K562 (cell line): ENCODE data around the gene ZC3H12C. TPM values are rescaled to one million over a fixed set of nuclear protein-coding genes. Genes with fewer than 3 reads are reported as not detected.

Experiments used
- BACH1 ChIP-seq: fragments of 200-800 bp; sonication (Bioruptor generic); IDR thresholded peaks from 2 replicates; pipeline ENCODE4 v1.6.1; 2016; ENCODE audit warnings: missing genetic modification characterization, missing compliant biosample characterization
- HNRNPL ChIP-seq: fragments of 200-400 bp; formaldehyde crosslinking; IDR thresholded peaks from 2 replicates; pipeline ENCODE4 v1.6.1; 2017; ENCODE audit warnings: low read depth, mild to moderate bottlenecking, low read length
- ILF3 ChIP-seq: fragments of 450-650 bp; IDR thresholded peaks from 2 replicates; pipeline ENCODE4 v1.6.1; 2018; ENCODE audit warnings: antibody characterized with exemption, mild to moderate bottlenecking, moderate library complexity, borderline replicate concordance
- RB1 ChIP-seq: fragments of 450-650 bp; IDR thresholded peaks from 2 replicates; pipeline ENCODE4 v1.6.1; 2017; ENCODE audit warnings: low read depth, mild to moderate bottlenecking
- SMARCA5 ChIP-seq: fragments of 450-650 bp; IDR thresholded peaks from 2 replicates; pipeline ENCODE4 v1.6.1; 2016
- ZEB2 ChIP-seq: fragments of 450-650 bp; IDR thresholded peaks from 2 replicates; pipeline ENCODE4 v1.6.1; 2016
- ZNF121 ChIP-seq: sonication (generic); formaldehyde crosslinking; conservative IDR thresholded peaks from 2 replicates; pipeline ENCODE4 v1.8.0; 2022; ENCODE audit warnings: missing genetic modification reagents
- polyA plus RNA-seq, 8 experiments: library from polyadenylated mRNA; depleted of rRNA in 4 of 8; stranded (reverse) in 5 of 8; unstranded in 3 of 8; fragments of >200 nt; fragmentation: Nextera tagmentation in 2 of 8; fragmentation: Illumina TruSeq in 1 of 8; extraction: Ambion mirVana in 2 of 8; extraction: Trizol in 1 of 8; gene quantifications; 2 replicates each; pipeline versions ENCODE4 v1.2.1 to v1.2.3, GENCODE V29; 2011 to 2014; ENCODE audit warnings: inconsistent platforms in 1 of 8, missing spikeins in 1 of 8
- total RNA-seq, 7 experiments: library from RNA; depleted of rRNA in 6 of 7; stranded (reverse); fragments of >200 nt in 6 of 7; fragmentation: Illumina TruSeq in 2 of 7; extraction: Trizol in 2 of 7; gene quantifications; 2 replicates each; pipeline versions ENCODE4 v1.2.1 to v1.2.3, GENCODE V29; 2011 to 2021; ENCODE audit warnings: low replicate concordance in 1 of 7
- TF ChIP-seq, protein P1 (sequence below): fragments of 200-800 bp; sonication (Bioruptor generic); IDR thresholded peaks from 2 replicates; pipeline ENCODE4 v1.6.1; 2016; ENCODE audit warnings: missing genetic modification characterization, missing compliant biosample characterization
- TF ChIP-seq, protein P2 (sequence below): fragments of 450-650 bp; IDR thresholded peaks from 2 replicates; pipeline ENCODE4 v1.6.1; 2017; ENCODE audit warnings: antibody characterized with exemption
- TF ChIP-seq, protein P3 (sequence below), 2 experiments: IDR thresholded peaks in 1 of 2; conservative IDR thresholded peaks in 1 of 2; 2 replicates each; pipeline ENCODE4 v1.6.1; 2016; ENCODE audit warnings: low read depth in 2 of 2, mild to moderate bottlenecking in 1 of 2, missing compliant biosample characterization in 1 of 2, missing genetic modification characterization in 1 of 2, moderate library complexity in 1 of 2
- TF ChIP-seq, protein P4 (sequence below): fragments of 450-650 bp; IDR thresholded peaks from 2 replicates; pipeline ENCODE4 v1.6.1; 2016; ENCODE audit warnings: mild to moderate bottlenecking

Gene ZC3H12C
- total and polyA plus RNA-seq, 9 of the 15 experiments (the other 6 are each of a cell fraction or from before 2014, with no cell fraction given): 0.56 to 5.9 (median 3.3) TPM

DNA sequence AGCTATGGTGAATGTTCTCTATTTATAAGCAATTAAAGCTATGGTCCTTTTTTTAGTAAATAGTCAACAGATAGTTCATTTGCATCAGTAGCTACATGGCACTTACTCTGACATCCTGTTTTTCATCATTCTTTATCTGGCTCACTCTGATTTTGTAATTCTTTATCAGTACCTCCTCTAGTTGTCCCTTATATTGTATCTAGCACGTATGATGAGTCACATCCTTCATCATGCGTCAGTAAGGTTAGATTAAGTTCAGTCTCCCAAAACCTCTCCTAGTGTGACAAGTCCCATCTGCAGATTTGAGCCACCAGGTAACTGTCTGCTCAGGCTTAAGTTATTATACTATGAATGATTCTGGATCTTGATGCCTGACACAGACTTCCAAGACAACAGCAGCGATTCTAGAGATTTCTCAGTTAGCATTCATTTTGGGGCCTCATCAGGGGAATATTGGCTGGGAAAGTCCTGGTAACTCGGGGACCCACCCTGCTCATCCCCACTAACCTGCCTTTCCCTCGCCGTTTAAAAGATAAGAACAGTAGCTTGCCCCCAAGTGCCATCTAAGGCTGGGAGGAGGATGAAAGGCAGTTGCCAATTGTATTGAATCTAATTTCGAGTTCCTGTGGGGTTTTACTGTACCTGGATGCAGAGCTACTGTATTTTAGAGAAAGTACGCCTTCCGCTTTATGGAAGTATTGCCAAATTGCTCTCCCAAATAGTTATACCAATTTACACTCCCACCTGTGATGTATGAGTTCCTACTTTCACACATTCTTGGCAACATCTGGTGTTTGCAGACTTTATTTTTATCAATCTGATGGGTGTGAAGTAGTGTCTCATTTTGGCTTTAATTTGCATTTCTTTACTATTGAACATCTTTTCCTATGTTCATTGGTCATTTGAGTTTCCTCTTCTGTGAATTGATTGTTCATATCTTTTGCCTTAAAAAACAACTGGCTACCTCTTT, 55.9 kb downstream of the ZC3H12C start (continued):
- TF ChIP-seq, protein P1, sequence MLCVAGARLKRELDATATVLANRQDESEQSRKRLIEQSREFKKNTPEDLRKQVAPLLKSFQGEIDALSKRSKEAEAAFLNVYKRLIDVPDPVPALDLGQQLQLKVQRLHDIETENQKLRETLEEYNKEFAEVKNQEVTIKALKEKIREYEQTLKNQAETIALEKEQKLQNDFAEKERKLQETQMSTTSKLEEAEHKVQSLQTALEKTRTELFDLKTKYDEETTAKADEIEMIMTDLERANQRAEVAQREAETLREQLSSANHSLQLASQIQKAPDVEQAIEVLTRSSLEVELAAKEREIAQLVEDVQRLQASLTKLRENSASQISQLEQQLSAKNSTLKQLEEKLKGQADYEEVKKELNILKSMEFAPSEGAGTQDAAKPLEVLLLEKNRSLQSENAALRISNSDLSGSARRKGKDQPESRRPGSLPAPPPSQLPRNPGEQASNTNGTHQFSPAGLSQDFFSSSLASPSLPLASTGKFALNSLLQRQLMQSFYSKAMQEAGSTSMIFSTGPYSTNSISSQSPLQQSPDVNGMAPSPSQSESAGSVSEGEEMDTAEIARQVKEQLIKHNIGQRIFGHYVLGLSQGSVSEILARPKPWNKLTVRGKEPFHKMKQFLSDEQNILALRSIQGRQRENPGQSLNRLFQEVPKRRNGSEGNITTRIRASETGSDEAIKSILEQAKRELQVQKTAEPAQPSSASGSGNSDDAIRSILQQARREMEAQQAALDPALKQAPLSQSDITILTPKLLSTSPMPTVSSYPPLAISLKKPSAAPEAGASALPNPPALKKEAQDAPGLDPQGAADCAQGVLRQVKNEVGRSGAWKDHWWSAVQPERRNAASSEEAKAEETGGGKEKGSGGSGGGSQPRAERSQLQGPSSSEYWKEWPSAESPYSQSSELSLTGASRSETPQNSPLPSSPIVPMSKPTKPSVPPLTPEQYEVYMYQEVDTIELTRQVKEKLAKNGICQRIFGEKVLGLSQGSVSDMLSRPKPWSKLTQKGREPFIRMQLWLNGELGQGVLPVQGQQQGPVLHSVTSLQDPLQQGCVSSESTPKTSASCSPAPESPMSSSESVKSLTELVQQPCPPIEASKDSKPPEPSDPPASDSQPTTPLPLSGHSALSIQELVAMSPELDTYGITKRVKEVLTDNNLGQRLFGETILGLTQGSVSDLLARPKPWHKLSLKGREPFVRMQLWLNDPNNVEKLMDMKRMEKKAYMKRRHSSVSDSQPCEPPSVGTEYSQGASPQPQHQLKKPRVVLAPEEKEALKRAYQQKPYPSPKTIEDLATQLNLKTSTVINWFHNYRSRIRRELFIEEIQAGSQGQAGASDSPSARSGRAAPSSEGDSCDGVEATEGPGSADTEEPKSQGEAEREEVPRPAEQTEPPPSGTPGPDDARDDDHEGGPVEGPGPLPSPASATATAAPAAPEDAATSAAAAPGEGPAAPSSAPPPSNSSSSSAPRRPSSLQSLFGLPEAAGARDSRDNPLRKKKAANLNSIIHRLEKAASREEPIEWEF (CRISPR knock-in tag): no peak
- TF ChIP-seq ILF3 (no peak), SMARCA5 (no peak), ZEB2 (peak; percentile 64; the same call in 1 of the 2 replicates), RB1 (no peak), BACH1 (tag) (0 out of 2 replicates have a peak, but pooled peaks have one; percentile 30), ZNF121 (CRISPR knock-in tag) (no peak), HNRNPL (no peak)
- TF ChIP-seq, protein P2, sequence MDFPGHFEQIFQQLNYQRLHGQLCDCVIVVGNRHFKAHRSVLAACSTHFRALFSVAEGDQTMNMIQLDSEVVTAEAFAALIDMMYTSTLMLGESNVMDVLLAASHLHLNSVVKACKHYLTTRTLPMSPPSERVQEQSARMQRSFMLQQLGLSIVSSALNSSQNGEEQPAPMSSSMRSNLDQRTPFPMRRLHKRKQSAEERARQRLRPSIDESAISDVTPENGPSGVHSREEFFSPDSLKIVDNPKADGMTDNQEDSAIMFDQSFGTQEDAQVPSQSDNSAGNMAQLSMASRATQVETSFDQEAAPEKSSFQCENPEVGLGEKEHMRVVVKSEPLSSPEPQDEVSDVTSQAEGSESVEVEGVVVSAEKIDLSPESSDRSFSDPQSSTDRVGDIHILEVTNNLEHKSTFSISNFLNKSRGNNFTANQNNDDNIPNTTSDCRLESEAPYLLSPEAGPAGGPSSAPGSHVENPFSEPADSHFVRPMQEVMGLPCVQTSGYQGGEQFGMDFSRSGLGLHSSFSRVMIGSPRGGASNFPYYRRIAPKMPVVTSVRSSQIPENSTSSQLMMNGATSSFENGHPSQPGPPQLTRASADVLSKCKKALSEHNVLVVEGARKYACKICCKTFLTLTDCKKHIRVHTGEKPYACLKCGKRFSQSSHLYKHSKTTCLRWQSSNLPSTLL: no peak
- TF ChIP-seq, protein P3, sequence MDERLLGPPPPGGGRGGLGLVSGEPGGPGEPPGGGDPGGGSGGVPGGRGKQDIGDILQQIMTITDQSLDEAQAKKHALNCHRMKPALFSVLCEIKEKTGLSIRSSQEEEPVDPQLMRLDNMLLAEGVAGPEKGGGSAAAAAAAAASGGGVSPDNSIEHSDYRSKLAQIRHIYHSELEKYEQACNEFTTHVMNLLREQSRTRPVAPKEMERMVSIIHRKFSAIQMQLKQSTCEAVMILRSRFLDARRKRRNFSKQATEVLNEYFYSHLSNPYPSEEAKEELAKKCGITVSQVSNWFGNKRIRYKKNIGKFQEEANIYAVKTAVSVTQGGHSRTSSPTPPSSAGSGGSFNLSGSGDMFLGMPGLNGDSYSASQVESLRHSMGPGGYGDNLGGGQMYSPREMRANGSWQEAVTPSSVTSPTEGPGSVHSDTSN (CRISPR knock-in tag; IDR thresholded peaks at IDR 0.05; ENCODE audit: low read depth): no peak
- TF ChIP-seq, protein P3 (tag; conservative IDR thresholded peaks at IDR 0.05; ENCODE audit: low read depth): 0 out of 2 replicates have a peak, but pooled peaks have one; percentile 43
- TF ChIP-seq, protein P4, sequence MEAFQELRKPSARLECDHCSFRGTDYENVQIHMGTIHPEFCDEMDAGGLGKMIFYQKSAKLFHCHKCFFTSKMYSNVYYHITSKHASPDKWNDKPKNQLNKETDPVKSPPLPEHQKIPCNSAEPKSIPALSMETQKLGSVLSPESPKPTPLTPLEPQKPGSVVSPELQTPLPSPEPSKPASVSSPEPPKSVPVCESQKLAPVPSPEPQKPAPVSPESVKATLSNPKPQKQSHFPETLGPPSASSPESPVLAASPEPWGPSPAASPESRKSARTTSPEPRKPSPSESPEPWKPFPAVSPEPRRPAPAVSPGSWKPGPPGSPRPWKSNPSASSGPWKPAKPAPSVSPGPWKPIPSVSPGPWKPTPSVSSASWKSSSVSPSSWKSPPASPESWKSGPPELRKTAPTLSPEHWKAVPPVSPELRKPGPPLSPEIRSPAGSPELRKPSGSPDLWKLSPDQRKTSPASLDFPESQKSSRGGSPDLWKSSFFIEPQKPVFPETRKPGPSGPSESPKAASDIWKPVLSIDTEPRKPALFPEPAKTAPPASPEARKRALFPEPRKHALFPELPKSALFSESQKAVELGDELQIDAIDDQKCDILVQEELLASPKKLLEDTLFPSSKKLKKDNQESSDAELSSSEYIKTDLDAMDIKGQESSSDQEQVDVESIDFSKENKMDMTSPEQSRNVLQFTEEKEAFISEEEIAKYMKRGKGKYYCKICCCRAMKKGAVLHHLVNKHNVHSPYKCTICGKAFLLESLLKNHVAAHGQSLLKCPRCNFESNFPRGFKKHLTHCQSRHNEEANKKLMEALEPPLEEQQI: no peak
